ENCODE data around the gene TMEM126B.
A peak's percentile ranks its signal among the peaks of the same experiment; 100 is the strongest.
"Not testable (repeated sequence)": the region's sequence is repeated elsewhere in the genome, so short reads cannot be mapped to it uniquely, and the experiment has no call there.

The TMEM126B gene

GRCh38 chr11:85651118-85651517 lies 22.7 kb downstream of the TMEM126B start:
- DNase-seq = no peak

DNA sequence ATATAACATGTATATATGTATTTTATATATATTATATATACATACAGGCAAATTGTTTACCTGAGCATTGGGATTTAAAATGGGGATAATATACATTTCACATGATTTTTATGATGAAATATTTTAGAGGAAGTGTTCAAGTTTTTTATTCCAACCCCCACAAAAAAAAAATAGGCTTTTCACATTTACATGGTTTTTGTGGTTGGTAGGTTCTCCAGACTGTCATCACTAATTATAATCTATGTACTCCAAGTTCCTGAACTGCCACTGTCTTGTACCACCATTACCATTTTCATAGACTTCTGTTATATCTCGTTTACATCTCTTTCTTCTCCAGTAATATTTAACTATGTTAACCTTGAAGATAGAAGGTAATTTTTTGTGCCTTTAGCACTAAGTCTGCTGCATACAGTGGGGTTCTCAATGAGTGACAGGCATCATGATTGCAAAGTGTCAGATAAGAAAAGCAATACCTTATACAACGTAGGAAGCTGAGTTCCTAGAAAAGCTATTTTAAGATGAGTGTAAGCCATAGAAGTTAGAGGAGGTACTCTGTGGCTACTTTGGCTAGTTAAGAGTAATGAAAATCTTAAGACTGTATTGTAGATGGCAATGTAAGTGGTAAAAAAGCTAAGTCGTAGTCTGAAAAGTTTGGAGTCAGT lies 24.5 kb downstream of the TMEM126B start:
- no peak for DNase-seq

DNA sequence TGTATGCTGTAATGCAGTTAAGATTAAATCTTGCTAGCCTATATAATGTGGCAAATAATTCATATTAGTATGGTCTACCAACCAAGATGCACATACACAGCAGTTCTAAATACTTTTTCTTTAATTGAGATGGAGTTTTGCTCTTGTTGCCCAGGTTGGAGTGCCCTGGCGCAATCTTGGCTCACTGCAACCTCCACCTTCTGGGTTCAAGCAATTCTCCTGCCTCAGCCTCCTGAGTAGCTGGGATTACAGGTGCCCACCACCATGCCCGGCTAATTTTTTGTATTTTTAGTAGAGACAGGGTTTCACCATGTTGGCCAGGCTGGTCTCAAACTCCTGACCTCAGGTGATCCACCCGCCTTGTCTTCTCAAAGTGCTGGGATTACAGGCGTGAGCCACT lies 25.9 kb downstream of the TMEM126B start:
- not testable (repeated sequence) for DNase-seq

DNA sequence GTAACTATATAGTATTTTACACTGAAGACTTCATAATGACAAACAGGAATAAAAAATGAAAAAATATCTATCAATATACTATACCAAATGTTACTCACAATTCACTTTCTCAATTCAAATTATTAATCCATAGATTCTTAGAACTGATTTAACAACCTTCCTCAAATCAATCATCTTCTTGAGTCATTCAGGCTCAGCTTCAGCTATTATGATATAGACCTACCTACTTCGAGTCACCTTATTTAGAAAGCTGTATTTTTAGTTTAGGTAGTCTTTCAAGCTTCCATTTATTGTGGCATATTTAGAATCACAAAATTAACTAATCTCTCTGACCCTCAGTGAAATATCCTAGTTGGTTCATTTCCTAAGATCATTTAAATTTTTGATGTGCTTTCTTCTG lies 28.4 kb downstream of the TMEM126B start:
- DNase-seq = no peak

GRCh38 chr11:85658180-85658579 lies 29.8 kb downstream of the TMEM126B start:
- no peak for DNase-seq

GRCh38 chr11:85661972-85662664 lies 33.7 kb downstream of the TMEM126B start:
- no peak for DNase-seq

GRCh38 chr11:85663080-85663752 lies 34.8 kb downstream of the TMEM126B start:
- no peak for DNase-seq

DNA sequence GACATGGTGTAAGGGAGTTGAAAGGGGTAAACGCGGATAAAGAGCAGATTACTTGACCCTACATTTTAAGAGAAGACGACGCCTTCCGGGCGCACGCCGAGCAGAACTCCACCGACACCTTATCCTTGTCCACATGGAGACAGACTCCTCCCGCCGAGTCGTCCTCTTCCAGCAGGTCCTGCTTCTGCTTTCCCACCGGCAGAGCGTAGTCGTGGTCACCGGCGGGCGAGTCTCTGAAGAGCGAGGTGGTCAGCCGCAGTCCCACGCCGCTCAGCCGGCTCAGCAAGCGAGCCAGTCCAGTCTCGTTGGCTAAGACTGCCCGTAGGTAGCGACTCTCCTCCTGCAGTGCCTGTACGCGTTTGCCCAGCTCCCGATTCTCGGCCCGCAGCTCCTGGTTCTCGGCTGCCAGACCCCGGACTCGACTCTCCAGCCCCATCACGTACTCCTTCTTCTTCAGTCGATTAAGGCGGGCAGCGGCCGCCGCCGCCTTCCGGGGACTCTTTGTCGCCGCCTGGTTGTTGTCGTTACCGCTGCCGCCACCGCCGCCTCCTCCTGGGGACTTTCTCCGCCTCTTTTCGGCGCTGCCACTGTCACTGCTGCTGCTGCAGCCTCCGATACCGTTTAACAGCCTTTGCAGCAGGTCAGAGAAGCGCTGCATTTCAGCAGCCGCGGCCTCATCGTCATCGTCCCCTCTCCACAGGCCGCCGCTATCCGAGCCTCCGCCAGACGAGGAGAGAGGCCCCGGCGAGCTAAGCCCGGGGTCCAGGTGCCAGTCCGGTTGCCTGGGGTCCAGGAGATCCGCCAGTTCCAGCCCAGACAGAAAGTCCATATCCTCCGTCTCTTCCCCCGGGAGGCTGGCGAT lies 35.6 kb downstream of the TMEM126B start:
- DNase-seq = peak; percentile 13

- DNase-seq = peak; percentile 67
These were observed 36.5 kb downstream of the TMEM126B start, which contains the start of gene CREBZF for GRCh38 chr11:85664615-85665481. Gene CREBZF, minus strand, starts transcription at chr11:85665129. Its CDS starts 254 bp downstream, at chr11:85664875.

DNA sequence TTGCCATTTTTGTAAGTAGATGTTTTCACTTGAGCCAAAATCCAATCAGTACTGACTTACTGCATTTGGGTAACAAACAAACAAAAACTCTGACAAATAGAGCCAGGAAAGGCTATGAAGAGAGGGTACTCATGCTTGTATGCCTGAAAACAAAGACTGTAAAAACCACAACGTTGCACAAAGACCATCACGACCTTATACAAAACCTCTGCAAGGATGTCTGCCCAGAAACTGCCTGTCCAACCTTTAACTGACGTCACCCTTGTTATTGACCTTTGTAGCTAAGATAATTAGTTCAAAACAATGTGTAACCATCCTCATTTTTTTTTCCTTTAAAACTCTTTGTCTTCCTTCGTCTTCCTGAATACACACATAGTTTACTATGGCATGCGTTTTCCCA lies 37.3 kb downstream of the TMEM126B start:
- DNase-seq = no peak

DNA sequence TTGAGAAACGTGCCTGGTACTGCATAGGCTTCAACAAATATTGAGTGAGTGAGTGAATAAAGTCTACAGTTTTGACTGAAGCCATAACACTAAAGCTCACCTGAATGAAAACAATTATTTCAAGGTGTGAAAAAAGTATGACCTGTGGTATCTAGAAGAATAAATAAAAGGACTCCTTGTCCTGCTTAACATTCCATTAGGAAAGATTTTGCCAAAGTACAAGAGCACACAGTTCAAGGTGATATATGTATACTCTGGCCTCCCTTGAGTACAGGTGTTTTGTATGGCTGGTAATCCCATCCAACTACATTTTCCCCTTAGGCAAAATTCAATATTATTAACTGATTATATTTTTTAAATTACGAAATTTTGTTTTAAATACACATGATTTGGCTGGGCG lies 38.3 kb downstream of the TMEM126B start:
- no peak for DNase-seq

- DNase-seq = no peak
These were observed 39.8 kb downstream of the TMEM126B start for GRCh38 chr11:85668157-85668556.

- not testable (repeated sequence) for DNase-seq
These were observed 42.7 kb downstream of the TMEM126B start for GRCh38 chr11:85670949-85671663.

- DNase-seq = no peak
These were observed 43.9 kb downstream of the TMEM126B start for GRCh38 chr11:85672105-85672902.

GRCh38 chr11:85673393-85673792 lies 45.0 kb downstream of the TMEM126B start:
- DNase-seq = no peak

GRCh38 chr11:85679576-85679975 lies 51.2 kb downstream of the TMEM126B start:
- DNase-seq = no peak

DNA sequence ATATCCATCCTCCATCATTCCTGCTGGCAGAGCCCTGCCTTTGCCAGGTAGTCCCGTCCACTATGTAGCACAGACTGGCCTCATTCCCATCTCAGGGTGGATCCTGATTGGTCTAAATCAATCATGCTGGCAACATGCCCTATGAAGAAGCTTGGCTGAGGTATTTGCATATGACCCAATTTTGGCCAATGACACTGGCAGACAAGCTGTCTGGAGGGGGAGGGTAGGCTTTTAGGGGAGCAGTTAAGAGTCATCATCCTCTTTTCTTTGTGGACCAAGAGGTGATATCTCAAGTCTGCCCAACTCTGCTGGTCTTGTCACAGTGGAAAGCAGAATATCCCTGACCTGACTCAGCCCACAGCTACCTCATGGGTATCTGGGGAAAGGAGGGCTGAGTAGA lies 52.5 kb downstream of the TMEM126B start:
- no peak for DNase-seq

DNA sequence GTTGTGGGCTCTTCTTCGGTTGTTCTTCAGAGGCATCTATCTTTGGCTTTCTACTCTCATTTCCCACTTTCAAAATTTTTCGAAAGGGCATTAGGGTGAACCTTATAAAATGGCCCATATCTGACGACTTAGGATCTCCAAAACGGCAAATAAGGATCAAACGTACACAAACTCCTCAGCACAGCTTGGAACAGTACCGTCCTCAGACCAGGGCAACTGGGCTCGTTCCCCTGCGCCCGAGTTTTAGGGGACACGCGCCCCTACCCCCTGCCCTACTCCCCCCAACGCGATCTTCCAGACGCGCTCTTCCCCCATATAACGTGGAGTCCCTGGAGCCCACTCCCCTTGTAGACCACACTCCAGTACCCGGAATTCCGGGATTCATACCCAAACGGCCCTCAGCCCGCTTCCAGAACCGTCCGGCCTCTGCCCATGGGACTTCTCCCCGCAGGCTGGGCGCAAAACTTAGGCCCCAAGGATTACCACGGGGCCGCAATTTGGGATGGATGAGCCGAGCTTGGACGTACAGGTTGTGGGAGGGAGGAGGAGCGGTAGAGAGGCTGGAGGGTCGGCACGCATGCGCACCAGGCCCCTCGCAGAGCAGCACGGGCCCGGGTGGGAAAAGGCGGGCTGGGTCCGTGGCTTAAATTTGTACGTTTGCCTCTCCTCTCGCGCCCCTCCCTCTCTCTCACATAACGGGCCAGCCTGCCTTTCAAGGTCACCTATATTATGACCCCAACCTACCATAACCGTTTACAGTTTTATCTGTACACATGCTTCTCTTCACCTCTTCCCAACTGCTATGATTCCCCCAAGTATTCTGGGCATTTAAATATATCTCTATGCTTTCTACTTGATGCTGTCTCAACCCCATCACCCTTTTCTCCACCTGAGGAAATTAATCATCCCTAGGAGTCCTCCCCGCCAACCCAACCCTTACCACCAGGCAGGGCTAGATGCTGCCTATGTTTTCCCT lies 54.2 kb downstream of the TMEM126B start:
- peak; percentile 23 for DNase-seq
